ENCODE data around the gene CHRNA3.
"Not testable (repeated sequence)": the region's sequence is repeated elsewhere in the genome, so short reads cannot be mapped to it uniquely, and the experiment has no call there.

Gene CHRNA3

DNA sequence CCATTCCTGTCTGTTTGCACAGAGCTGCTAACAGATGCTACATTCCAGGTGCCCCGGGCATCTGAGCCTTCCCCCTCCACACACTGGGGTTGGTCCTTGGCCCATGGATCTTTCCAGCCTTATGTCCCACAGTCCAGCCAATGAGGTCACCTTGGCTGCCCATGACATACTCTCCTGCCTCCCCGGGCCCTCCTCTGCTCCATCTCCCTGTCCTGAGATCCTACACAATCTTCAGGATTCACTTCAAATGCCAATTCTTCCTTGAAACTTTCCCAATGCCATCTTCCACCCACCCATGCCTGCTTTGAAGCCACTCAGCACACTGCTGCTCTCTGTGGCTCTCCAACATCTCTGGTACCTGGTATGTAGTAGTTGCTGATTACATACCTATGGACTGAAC is 4.3 kb downstream of the CHRNA3 start:
- peak; percentile 29 for DNase-seq

- DNase-seq: peak; percentile 39
These were observed 5.6 kb downstream of the CHRNA3 start for GRCh38 chr15:78615151-78615589.

- DNase-seq: no peak
These were observed 6.8 kb downstream of the CHRNA3 start for GRCh38 chr15:78614021-78614420.

DNA sequence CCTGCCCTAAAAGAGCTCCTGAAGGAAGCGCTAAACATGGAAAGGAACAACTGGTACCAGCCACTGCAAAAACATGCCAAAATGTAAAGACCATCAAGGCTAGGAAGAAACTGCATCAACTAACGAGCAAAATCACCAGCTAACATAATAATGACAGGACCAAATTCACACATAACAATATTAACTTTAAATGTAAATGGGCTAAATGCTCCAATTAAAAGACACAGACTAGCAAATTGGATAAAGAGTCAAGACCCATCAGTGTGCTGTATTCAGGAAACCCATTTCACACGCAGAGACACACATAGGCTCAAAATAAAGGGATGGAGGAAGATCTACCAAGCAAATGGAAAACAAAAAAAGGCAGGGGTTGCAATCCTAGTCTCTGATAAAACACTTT is 11.2 kb downstream of the CHRNA3 start:
- DNase-seq: not testable (repeated sequence)

GRCh38 chr15:78605680-78606079 is 15.1 kb downstream of the CHRNA3 start:
- no peak for DNase-seq

DNA sequence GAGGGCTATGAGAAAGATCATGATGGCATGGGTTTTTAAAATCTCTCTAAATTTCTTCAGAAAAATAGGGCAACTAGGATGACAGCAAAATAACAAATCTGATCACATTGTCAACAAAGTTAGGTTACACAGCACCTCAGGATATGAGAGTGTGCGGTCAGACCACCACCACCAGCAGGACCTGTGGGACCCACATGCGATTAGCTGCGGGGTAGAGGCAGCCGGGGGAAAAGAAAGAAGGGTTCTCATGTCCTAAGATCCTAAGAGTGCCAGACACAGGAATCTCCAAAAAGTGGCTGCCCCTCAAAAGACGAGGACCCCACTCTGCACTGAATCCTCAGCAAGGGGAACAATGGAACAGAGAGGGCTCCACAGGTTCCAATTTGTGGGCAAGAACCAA is 15.6 kb downstream of the CHRNA3 start:
- no peak for DNase-seq

DNA sequence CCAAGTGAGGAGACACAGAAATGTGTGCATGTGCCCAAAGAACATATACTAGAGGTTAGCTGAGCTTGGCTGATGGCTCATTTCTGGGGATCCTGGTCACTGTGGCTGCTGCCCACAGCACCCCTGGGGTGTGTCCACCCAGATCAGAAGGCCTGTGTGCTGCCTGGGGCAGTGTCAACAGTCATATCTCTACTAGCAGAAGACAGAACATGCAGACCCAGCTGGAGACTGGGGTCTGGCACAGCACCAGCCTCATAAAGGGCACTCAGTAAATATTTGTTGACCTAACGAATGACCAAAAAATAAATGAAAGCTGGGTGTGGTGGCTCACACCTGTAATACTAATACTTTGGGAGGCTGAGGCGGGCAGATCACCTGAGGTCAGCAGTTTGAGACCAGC is 16.4 kb downstream of the CHRNA3 start:
- no peak for DNase-seq

DNA sequence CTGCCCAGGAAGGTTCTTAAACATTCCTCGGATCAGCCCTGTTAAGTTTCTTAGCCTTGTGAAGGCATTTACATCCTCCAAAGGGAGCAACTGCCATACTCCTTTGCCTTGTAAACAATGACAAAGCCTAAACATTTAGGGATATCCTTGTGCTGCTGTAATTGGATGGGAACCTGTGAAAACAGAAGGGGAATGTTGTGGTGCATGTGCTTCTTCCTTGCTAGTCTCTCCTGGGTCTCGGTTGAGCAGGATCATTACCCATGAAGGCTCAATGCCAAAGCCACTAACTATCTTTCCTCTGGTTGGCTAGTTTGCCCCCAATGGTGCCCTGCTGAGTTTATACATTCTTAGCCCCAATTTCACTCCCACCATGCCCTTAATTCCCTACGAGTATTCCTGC is 17.3 kb downstream of the CHRNA3 start:
- no peak for DNase-seq

DNA sequence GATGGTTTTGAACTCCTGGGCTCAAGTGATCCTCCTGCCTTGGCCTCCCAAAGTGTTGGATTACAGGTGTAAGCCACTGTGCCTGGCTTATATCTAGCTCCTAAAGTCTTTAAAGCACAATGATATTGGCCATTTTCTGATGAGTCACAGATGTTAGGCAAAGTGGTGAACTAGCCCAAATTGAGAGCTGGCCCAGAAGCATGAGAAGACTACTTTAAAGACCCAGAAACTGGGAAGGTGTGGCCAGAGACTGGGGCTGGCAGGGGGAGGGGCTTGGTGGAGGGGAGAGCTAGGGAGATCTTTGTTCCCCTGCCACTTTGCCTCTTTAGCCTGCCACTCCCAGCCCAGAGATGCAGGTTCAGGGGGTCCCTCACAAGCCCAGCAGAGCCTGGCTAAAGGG is 21.6 kb downstream of the CHRNA3 start:
- DNase-seq: no peak

DNA sequence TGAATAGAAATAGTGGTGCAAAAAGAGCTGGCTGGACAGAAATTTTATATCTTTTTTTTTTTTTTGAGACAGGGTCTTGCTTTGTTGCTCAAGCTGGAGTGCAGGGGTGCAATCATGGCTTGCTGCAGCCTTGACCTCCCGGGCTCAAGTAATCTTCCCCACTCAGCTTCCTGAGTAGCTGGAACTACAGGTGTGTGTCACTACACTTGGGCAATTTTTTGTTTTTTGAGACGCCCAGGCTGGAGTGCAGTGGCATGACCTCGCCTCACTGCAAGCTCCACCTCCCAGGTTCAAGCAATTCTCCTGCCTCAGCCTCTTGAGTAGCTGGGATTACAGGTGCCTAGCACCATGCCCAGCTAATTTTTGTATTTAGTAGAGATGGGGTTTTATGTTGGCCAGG is 22.4 kb downstream of the CHRNA3 start:
- no peak for DNase-seq

GRCh38 chr15:78597583-78597982 is 23.2 kb downstream of the CHRNA3 start:
- no peak for DNase-seq

DNA sequence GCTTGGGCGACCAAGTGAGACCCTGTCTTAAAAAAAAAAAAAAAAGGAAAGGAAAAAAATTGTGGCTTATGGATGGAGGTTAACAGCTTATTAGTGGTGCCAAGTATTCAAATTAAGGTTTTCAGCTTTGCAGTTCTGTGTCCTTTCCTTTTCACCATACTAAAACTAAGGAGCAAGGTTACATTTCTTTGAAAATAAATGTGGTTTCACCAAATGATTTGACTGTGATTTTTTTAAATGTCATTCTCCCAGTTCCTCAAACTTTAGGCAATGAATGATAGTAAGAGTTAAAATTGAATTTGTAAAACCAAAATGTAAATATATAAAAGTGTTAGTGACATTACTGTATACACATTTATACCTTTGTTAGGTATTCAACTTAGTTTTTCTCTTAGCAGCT is 45.9 kb downstream of the CHRNA3 start:
- DNase-seq: no peak

- no peak for DNase-seq
These were observed 47.4 kb downstream of the CHRNA3 start for GRCh38 chr15:78573416-78573815.

GRCh38 chr15:78571382-78571781 is 49.4 kb downstream of the CHRNA3 start:
- DNase-seq: no peak

GRCh38 chr15:78570710-78571109 is 50.1 kb downstream of the CHRNA3 start:
- DNase-seq: no peak

- DNase-seq: no peak
These were observed 53.3 kb downstream of the CHRNA3 start for GRCh38 chr15:78567531-78567930.

DNA sequence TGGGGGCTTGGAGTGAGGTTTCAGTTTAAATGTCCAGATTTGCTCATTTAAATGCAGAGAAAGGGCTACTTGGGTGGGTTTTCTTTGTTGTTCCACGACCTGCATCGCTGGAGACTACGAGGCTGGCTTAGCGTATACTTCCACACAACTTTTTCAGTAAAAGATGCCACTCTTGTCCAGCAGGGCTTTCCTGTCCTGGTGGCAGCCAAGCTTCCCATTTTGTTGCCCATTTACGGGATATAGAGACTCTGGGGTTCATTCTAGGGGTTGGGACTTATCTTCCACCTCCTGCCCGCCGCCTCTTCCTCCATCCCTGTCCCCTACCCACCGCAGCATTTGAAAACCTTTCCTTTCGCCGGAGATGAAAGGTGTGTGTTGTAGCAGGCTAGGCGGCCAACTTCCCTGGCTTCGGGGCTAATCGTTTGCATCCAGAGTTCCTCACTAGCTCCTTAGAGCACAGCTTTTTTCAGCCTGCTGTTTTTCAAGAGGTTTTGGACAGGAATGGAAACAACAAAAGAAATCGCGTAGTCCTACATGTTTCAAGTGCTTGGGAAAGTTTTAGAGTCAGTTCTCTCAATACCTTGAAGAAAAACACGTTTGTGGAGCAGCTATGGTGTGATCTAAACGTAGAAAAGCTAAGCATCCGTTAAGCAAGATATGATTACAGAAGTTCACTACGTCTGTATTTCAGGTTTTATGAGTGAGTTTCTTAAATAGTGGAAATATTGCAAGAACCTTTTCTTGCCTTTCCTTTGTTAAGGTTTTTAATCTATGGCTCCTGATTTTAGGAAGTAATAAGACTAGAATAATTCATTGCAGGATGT is 54.6 kb downstream of the CHRNA3 start:
- DNase-seq: peak; percentile 55

DNA sequence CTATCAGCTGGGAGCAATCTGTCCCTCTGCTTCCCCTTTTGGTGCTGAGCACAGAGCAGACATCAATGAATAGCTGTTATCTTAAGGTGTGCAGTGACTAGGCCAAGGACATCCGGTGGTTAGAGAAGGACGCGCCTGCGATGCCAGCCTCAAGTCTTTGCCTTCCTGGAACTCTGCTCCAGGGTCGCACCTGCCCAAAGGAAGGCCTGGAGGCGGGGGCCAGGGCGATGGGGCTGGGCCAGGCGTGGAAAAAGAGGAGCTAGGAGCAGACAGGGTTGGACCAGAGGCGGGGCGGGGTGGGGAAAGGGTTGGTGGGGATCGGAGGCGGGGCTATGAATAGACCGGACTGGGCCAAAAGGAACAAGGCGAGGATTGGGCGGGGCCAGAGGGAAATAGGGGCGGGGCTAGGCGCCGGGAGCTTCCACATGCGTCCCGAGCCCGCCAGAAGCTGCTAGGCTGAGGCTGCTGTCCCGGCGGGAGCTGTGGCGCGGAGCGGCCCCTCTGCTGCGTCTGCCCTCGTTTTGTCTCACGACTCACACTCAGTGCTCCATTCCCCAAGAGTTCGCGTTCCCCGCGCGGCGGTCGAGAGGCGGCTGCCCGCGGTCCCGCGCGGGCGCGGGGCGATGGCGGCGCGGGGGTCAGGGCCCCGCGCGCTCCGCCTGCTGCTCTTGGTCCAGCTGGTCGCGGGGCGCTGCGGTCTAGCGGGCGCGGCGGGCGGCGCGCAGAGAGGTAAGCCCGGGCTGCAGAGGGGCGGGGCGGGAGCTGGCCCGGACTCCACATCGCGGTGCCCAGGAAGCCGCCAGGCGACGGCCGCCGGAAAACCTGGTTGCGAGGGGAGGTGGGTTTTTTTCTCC is 55.5 kb downstream of the CHRNA3 start, which contains the start of gene CHRNA5:
CHRNA5 (plus strand) TSS at position 424 of the 854 bp plus-strand sequence; CDS start at position 624, 200 bp downstream.
- DNase-seq: peak; percentile 90

DNA sequence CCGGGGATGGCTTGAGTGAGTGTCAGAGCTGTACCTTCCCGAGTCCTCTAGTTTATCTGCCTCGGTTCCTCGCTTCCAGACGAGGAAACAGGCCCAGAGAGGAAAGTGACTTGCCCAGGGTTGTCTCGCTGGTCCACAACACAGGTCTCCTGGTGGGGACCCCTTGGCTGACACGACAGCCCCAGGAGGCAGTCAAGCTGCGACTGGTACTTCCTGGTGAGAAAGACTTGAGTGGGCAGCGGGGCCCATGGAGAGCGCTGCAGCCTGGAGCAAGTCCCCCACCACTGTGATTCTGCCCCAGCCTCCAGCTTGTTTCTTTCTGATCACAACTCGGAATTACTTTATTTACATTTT is 56.1 kb downstream of the CHRNA3 start:
- DNase-seq: peak; percentile 54

DNA sequence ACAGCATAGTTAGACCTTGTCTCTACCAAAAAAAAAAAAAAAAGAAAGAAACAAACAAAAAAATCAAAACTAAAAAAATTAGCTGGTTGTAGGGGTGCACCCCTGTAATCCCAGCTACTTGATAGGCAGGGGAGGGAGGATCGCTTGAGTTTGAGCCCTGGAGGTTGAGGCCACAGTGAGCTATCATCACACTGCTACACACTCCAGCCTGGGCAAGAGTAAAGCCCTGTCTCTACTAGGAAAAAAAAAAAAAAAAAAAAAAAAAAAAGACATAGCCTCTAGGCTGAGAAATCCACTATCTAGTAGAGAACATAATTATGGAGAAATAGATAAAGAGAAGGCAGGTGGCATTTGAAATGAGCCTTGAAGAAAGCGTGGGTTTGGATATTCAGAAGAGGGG is 57.7 kb downstream of the CHRNA3 start:
- DNase-seq: no peak

GRCh38 chr15:78561490-78561889 is 59.3 kb downstream of the CHRNA3 start:
- no peak for DNase-seq

GRCh38 chr15:78560201-78560600 is 60.6 kb downstream of the CHRNA3 start:
- DNase-seq: not testable (repeated sequence)

- no peak for DNase-seq
These were observed 68.2 kb downstream of the CHRNA3 start for GRCh38 chr15:78552597-78552996.

GRCh38 chr15:78551902-78552301 is 68.9 kb downstream of the CHRNA3 start:
- DNase-seq: no peak
